GM12878 (cell line): ENCODE data around the gene FASTK. TPM values are rescaled to one million over a fixed set of nuclear protein-coding genes. Genes with fewer than 3 reads are reported as not detected.

Experiments used
- BRCA1 ChIP-seq: IDR thresholded peaks from 2 replicates; pipeline ENCODE4 v1.6.1; 2011; ENCODE audit warnings: low read depth, low read length, improper control_type of control experiment
- CBX5 ChIP-seq: sonication (generic); IDR thresholded peaks from 2 replicates; pipeline ENCODE4 v1.6.1; 2016; ENCODE audit warnings: low read depth, moderate library complexity, mild to moderate bottlenecking, inconsistent platforms
- CEBPB ChIP-seq, 2 experiments: fragments of 150-350 bp in 1 of 2; IDR thresholded peaks; 2 replicates each; pipeline ENCODE4 v1.6.1; 2012 to 2014; ENCODE audit warnings: low read depth in 2 of 2, low read length in 2 of 2, borderline replicate concordance in 1 of 2, inconsistent platforms in 1 of 2
- CHD2 ChIP-seq: IDR thresholded peaks from 2 replicates; pipeline ENCODE4 v1.6.1; 2011; ENCODE audit warnings: low read depth, low read length, improper control_type of control experiment, borderline replicate concordance
- CREB1 ChIP-seq: IDR thresholded peaks from 2 replicates; pipeline ENCODE4 v1.6.1; 2012; ENCODE audit warnings: low read depth, mild to moderate bottlenecking, inconsistent platforms
- ELK1 ChIP-seq: IDR thresholded peaks from 2 replicates; pipeline ENCODE4 v1.6.1; 2012; ENCODE audit warnings: low read depth, low read length, improper control_type of control experiment
- FOXM1 ChIP-seq: IDR thresholded peaks from 2 replicates; pipeline ENCODE4 v1.6.1; 2012; ENCODE audit warnings: low read depth, mild to moderate bottlenecking, inconsistent platforms, low read length, moderate library complexity
- GABPA ChIP-seq: IDR thresholded peaks from 2 replicates; pipeline ENCODE4 v1.6.1; 2014; ENCODE audit warnings: antibody characterized with exemption, low read depth, mild to moderate bottlenecking, inconsistent platforms
- HDAC2 ChIP-seq: fragments of 200-600 bp; sonication (generic); IDR thresholded peaks from 2 replicates; pipeline ENCODE4 v1.6.1; 2017
- JUND ChIP-seq: IDR thresholded peaks from 2 replicates; pipeline ENCODE4 v1.6.1; 2012; ENCODE audit warnings: low read depth, mild to moderate bottlenecking, low read length, improper control_type of control experiment, moderate library complexity
- MTA3 ChIP-seq: IDR thresholded peaks from 2 replicates; pipeline ENCODE4 v1.6.1; 2012; ENCODE audit warnings: low read length, inconsistent platforms, borderline replicate concordance
- MXI1 ChIP-seq: fragments of 150-350 bp; IDR thresholded peaks from 2 replicates; pipeline ENCODE4 v1.6.1; 2011; ENCODE audit warnings: low read depth, mild to moderate bottlenecking, inconsistent platforms, low read length, improper control_type of control experiment
- PBX3 ChIP-seq: IDR thresholded peaks from 2 replicates; pipeline ENCODE4 v1.6.1; 2011; ENCODE audit warnings: mild to moderate bottlenecking, low read depth, low read length, moderate library complexity; ENCODE audit not compliant: insufficient replicate concordance
- RAD51 ChIP-seq: fragments of 450-650 bp; IDR thresholded peaks from 2 replicates; pipeline ENCODE4 v1.6.1; 2016; ENCODE audit warnings: moderate library complexity, mild to moderate bottlenecking, inconsistent platforms
- SMAD1 ChIP-seq: fragments of 450-650 bp; IDR thresholded peaks from 2 replicates; pipeline ENCODE4 v1.6.1; 2018; ENCODE audit warnings: mild to moderate bottlenecking, low read depth; ENCODE audit not compliant: partially characterized antibody
- SMARCA5 ChIP-seq: fragments of 450-650 bp; IDR thresholded peaks from 2 replicates; pipeline ENCODE4 v1.6.1; 2017; ENCODE audit warnings: mild to moderate bottlenecking
- USF1 ChIP-seq: IDR thresholded peaks from 2 replicates; pipeline ENCODE4 v1.6.1; 2011; ENCODE audit warnings: borderline replicate concordance, low read depth, mild to moderate bottlenecking, moderate library complexity, mixed read lengths, low read length; ENCODE audit not compliant: insufficient read depth; ENCODE audit errors: extremely low read length
- ZNF592 ChIP-seq: fragments of 450-650 bp; IDR thresholded peaks from 2 replicates; pipeline ENCODE4 v1.6.1; 2017; ENCODE audit warnings: mild to moderate bottlenecking, moderate library complexity
- polyA plus RNA-seq, 11 experiments: library from polyadenylated mRNA; depleted of rRNA in 4 of 11; unstranded in 6 of 11; stranded (reverse) in 5 of 11; fragments of >200 nt; fragmentation: Nextera tagmentation in 4 of 11; fragmentation: Illumina TruSeq in 1 of 11; extraction: Ambion mirVana in 4 of 11; extraction: Trizol in 1 of 11; gene quantifications; 1 replicate in 1 of 11; 2 replicates in 10 of 11; pipeline versions ENCODE4 v1.2.1 to v1.2.3, GENCODE V29; 2011 to 2016; ENCODE audit warnings: inconsistent platforms in 2 of 11, missing spikeins in 2 of 11, low read depth in 1 of 11
- total RNA-seq, 4 experiments: library from RNA; depleted of rRNA in 3 of 4; stranded (reverse); fragments of >200 nt in 3 of 4; fragmentation: Illumina TruSeq in 1 of 4; extraction: Trizol in 1 of 4; gene quantifications; 2 replicates each; pipeline versions ENCODE4 v1.2.1 to v1.2.3, GENCODE V29; 2013 to 2021
- TF ChIP-seq, protein P1 (sequence below): fragments of 450-650 bp; IDR thresholded peaks from 2 replicates; pipeline ENCODE4 v1.6.1; 2016; ENCODE audit warnings: mild to moderate bottlenecking
- TF ChIP-seq, protein P2 (sequence below): IDR thresholded peaks from 2 replicates; pipeline ENCODE4 v1.6.1; 2011; ENCODE audit warnings: borderline replicate concordance, low read depth, mild to moderate bottlenecking, moderate library complexity, low read length; ENCODE audit not compliant: insufficient read depth, poor library complexity, severe bottlenecking

FASTK gene
- total and polyA plus RNA-seq, 10 of the 15 experiments (the other 5 are each of a cell fraction or from before 2014, with no cell fraction given): 0.19 to 102 (median 54.5) TPM

GRCh38 chr7:151087245-151088018 is 6.8 kb upstream of the FASTK start (continued):
- TF ChIP-seq ZNF592: no peak
- TF ChIP-seq, protein P1, sequence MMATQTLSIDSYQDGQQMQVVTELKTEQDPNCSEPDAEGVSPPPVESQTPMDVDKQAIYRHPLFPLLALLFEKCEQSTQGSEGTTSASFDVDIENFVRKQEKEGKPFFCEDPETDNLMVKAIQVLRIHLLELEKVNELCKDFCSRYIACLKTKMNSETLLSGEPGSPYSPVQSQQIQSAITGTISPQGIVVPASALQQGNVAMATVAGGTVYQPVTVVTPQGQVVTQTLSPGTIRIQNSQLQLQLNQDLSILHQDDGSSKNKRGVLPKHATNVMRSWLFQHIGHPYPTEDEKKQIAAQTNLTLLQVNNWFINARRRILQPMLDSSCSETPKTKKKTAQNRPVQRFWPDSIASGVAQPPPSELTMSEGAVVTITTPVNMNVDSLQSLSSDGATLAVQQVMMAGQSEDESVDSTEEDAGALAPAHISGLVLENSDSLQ: no peak
- TF ChIP-seq ELK1: no peak
- no peak for TF ChIP-seq MTA3
- TF ChIP-seq SMAD1: no peak
- no peak for TF ChIP-seq HDAC2
- TF ChIP-seq MXI1: no peak; the same call in 1 of the 2 replicates
- peak; percentile 79 for TF ChIP-seq SMARCA5
- TF ChIP-seq CEBPB (IDR thresholded peaks at IDR 0.05; ENCODE audit: borderline replicate concordance in 1 of 2, low read depth in 2 of 2, low read length in 2 of 2): no peak
- no peak for TF ChIP-seq CBX5
- no peak for TF ChIP-seq RAD51
- TF ChIP-seq, protein P2, sequence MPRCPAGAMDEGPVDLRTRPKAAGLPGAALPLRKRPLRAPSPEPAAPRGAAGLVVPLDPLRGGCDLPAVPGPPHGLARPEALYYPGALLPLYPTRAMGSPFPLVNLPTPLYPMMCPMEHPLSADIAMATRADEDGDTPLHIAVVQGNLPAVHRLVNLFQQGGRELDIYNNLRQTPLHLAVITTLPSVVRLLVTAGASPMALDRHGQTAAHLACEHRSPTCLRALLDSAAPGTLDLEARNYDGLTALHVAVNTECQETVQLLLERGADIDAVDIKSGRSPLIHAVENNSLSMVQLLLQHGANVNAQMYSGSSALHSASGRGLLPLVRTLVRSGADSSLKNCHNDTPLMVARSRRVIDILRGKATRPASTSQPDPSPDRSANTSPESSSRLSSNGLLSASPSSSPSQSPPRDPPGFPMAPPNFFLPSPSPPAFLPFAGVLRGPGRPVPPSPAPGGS: no peak
- no peak for TF ChIP-seq USF1
- no peak for TF ChIP-seq CHD2
- no peak for TF ChIP-seq CREB1
- no peak for TF ChIP-seq JUND
- TF ChIP-seq GABPA: no peak
- no peak for TF ChIP-seq BRCA1
- TF ChIP-seq FOXM1: no peak
- TF ChIP-seq PBX3: peak; percentile 1
